Chondrocyte (in vitro differentiated cells): ENCODE data around the gene REC114. TPM values are rescaled to one million over a fixed set of nuclear protein-coding genes. Genes with fewer than 3 reads are reported as not detected.

ENCODE experiments used
- DNase-seq: peaks from one replicate; pipeline ENCODE4 v3.0.0; 2021; ENCODE audit warnings: mixed read lengths, low spot score
- H3K27ac Mint-ChIP-seq: one replicate; pipeline ENCODE4 v1.8.0; 2021; ENCODE audit warnings: mild to moderate bottlenecking, moderate library complexity, mixed read lengths; ENCODE audit not compliant: unreplicated experiment
- H3K27me3 Mint-ChIP-seq: 2 replicates; pipeline ENCODE4 v1.8.0; 2021; ENCODE audit warnings: low read depth, mixed read lengths
- H3K36me3 Mint-ChIP-seq: 2 replicates; pipeline ENCODE4 v1.8.0; 2021; ENCODE audit warnings: low read depth, mixed read lengths
- H3K4me1 Mint-ChIP-seq: 2 replicates; pipeline ENCODE4 v1.8.0; 2021; ENCODE audit warnings: low read depth, mild to moderate bottlenecking, mixed read lengths
- H3K4me3 Mint-ChIP-seq: one replicate; pipeline ENCODE4 v1.8.0; 2021; ENCODE audit warnings: mild to moderate bottlenecking, moderate library complexity, mixed read lengths; ENCODE audit not compliant: unreplicated experiment
- H3K9me3 Mint-ChIP-seq: 2 replicates; pipeline ENCODE4 v1.8.0; 2021; ENCODE audit warnings: low read depth, mixed read lengths
- total RNA-seq: library from RNA; stranded (reverse); gene quantifications from 3 replicates; pipeline ENCODE4 v1.2.1, GENCODE V29; 2021
- TF ChIP-seq, protein P1 (sequence below): fragments of 200-600 bp; sonication (generic); IDR thresholded peaks from 2 replicates; pipeline ENCODE4 v1.5.0; 2021; ENCODE audit warnings: antibody characterized with exemption, mild to moderate bottlenecking, moderate library complexity

Gene REC114
- total RNA-seq, 1 donor from 2014 or later: not detected

DNA sequence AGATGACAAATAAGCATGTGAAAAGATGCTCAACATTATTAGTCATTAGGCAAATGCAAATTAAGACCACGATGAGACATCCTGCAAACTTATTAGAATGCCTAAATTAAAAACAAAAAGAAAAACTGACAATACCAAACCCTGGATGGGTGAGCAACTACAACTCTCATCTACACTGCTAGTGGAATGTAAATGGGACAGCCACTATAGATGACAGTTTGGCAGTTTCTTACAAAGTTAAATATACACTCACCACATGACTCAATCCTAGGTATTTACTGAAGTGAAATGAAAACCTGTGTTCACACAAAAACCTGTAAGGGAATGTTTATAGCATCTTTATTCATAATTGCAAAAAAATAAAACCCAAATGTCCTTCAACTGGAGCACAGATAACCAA, 115.6 kb downstream of the REC114 start:
- peaks cover 2% of the 10 kb centered on the region for H3K4me1 Mint-ChIP-seq
- DNase-seq: no peak
- TF ChIP-seq, protein P1, sequence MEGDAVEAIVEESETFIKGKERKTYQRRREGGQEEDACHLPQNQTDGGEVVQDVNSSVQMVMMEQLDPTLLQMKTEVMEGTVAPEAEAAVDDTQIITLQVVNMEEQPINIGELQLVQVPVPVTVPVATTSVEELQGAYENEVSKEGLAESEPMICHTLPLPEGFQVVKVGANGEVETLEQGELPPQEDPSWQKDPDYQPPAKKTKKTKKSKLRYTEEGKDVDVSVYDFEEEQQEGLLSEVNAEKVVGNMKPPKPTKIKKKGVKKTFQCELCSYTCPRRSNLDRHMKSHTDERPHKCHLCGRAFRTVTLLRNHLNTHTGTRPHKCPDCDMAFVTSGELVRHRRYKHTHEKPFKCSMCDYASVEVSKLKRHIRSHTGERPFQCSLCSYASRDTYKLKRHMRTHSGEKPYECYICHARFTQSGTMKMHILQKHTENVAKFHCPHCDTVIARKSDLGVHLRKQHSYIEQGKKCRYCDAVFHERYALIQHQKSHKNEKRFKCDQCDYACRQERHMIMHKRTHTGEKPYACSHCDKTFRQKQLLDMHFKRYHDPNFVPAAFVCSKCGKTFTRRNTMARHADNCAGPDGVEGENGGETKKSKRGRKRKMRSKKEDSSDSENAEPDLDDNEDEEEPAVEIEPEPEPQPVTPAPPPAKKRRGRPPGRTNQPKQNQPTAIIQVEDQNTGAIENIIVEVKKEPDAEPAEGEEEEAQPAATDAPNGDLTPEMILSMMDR: no peak
- H3K27ac Mint-ChIP-seq: no peak overlapping the region
- H3K9me3 Mint-ChIP-seq: no peaks in the 10 kb centered on the region
- H3K4me3 Mint-ChIP-seq: no peak overlapping the region
- no peaks in the 10 kb centered on the region for H3K27me3 Mint-ChIP-seq
- peaks cover 24% of the 10 kb centered on the region for H3K36me3 Mint-ChIP-seq

- TF ChIP-seq, protein P1: peak; percentile 89
- DNase-seq: no peak
- Mint-ChIP-seq H3K36me3 (peaks cover 24% of the 10 kb centered on the region), H3K4me3 (no peak overlapping the region), H3K27ac (no peak overlapping the region), H3K4me1 (peaks cover 19% of the 10 kb centered on the region), H3K9me3 (no peaks in the 10 kb centered on the region), H3K27me3 (no peaks in the 10 kb centered on the region)
These were observed 117.6 kb downstream of the REC114 start for GRCh38 chr15:73560501-73561117.

GRCh38 chr15:73564255-73564654, 121.3 kb downstream of the REC114 start:
- H3K36me3 Mint-ChIP-seq: peaks cover 17% of the 10 kb centered on the region
- H3K4me3 Mint-ChIP-seq: no peak overlapping the region
- H3K27ac Mint-ChIP-seq: peak overlapping the region; percentile 72
- DNase-seq: no peak
- no peaks in the 10 kb centered on the region for H3K27me3 Mint-ChIP-seq
- no peaks in the 10 kb centered on the region for H3K9me3 Mint-ChIP-seq
- H3K4me1 Mint-ChIP-seq: peaks cover 22% of the 10 kb centered on the region
- TF ChIP-seq, protein P1: peak; percentile 61

- Mint-ChIP-seq H3K27ac (no peak overlapping the region), H3K27me3 (no peaks in the 10 kb centered on the region), H3K9me3 (no peaks in the 10 kb centered on the region), H3K4me1 (peaks cover 20% of the 10 kb centered on the region), H3K36me3 (peaks cover 30% of the 10 kb centered on the region), H3K4me3 (no peak overlapping the region)
- no peak for DNase-seq
- TF ChIP-seq, protein P1: no peak
These were observed 124.1 kb downstream of the REC114 start for GRCh38 chr15:73567020-73567419.

GRCh38 chr15:73568564-73569280, 125.8 kb downstream of the REC114 start:
- Mint-ChIP-seq H3K27ac (peak overlapping the region; percentile 6), H3K4me1 (peaks cover 20% of the 10 kb centered on the region), H3K9me3 (no peaks in the 10 kb centered on the region), H3K4me3 (no peak overlapping the region), H3K27me3 (no peaks in the 10 kb centered on the region), H3K36me3 (peaks cover 38% of the 10 kb centered on the region)
- no peak for DNase-seq
- TF ChIP-seq, protein P1: no peak
